Hematopoietic multipotent progenitor cell treated with erythropoietin and hydrocortisone succinate and interleukin-3 and kit ligand, for 8 days (in vitro differentiated cells): ENCODE data around the gene GLTP.
"Not testable (repeated sequence)": the region's sequence is repeated elsewhere in the genome, so short reads cannot be mapped to it uniquely, and the experiment has no call there.

Source experiments
- DNase-seq: peaks from one replicate; pipeline ENCODE4 v3.0.0-alpha.2; 2015

GLTP gene

GRCh38 chr12:109876406-109876805, 3.9 kb downstream of the GLTP start:
- DNase-seq: no peak

- DNase-seq: peak; percentile 6
Observed at GRCh38 chr12:109875572-109876131, 4.7 kb downstream of the GLTP start.

- DNase-seq: no peak
Observed at GRCh38 chr12:109873653-109874052, 6.7 kb downstream of the GLTP start.

GRCh38 chr12:109871668-109872314, 8.6 kb downstream of the GLTP start:
- no peak for DNase-seq

- DNase-seq: no peak
Observed at GRCh38 chr12:109870648-109871047, 9.7 kb downstream of the GLTP start.

GRCh38 chr12:109868182-109869051, 11.9 kb downstream of the GLTP start:
- DNase-seq: no peak

- no peak for DNase-seq
Observed at GRCh38 chr12:109864916-109865315, 15.4 kb downstream of the GLTP start.

GRCh38 chr12:109863847-109864712, 16.3 kb downstream of the GLTP start:
- no peak for DNase-seq

GRCh38 chr12:109862491-109862890, 17.9 kb downstream of the GLTP start:
- DNase-seq: not testable (repeated sequence)

GRCh38 chr12:109861689-109862314, 18.5 kb downstream of the GLTP start:
- DNase-seq: no peak

GRCh38 chr12:109860977-109861376, 19.4 kb downstream of the GLTP start:
- DNase-seq: no peak

- no peak for DNase-seq
Observed at GRCh38 chr12:109858764-109859163, 21.6 kb downstream of the GLTP start.

GRCh38 chr12:109857715-109858114, 22.6 kb downstream of the GLTP start:
- DNase-seq: no peak

GRCh38 chr12:109855377-109855776, 25.0 kb downstream of the GLTP start:
- no peak for DNase-seq

GRCh38 chr12:109850518-109850917, 29.8 kb downstream of the GLTP start:
- DNase-seq: not testable (repeated sequence)

GRCh38 chr12:109847142-109847735, 33.1 kb downstream of the GLTP start:
- DNase-seq: peak; percentile 55

- no peak for DNase-seq
Observed at GRCh38 chr12:109845824-109846205, 34.5 kb downstream of the GLTP start.

GRCh38 chr12:109844983-109845823, 35.1 kb downstream of the GLTP start:
- peak; percentile 85 for DNase-seq

- DNase-seq: no peak
Observed at GRCh38 chr12:109844091-109844490, 36.2 kb downstream of the GLTP start.

- no peak for DNase-seq
Observed at GRCh38 chr12:109842021-109842420, 38.3 kb downstream of the GLTP start.

- DNase-seq: no peak
Observed at GRCh38 chr12:109841356-109841755, 39.0 kb downstream of the GLTP start.
